ENCODE measurements around the gene SORCS1.
"Not testable (repeated sequence)": the region's sequence is repeated elsewhere in the genome, so short reads cannot be mapped to it uniquely, and the experiment has no call there.

The SORCS1 gene

GRCh38 chr10:106938513-106938912, 226.0 kb downstream of the SORCS1 start:
- DNase-seq, result no peak

DNA sequence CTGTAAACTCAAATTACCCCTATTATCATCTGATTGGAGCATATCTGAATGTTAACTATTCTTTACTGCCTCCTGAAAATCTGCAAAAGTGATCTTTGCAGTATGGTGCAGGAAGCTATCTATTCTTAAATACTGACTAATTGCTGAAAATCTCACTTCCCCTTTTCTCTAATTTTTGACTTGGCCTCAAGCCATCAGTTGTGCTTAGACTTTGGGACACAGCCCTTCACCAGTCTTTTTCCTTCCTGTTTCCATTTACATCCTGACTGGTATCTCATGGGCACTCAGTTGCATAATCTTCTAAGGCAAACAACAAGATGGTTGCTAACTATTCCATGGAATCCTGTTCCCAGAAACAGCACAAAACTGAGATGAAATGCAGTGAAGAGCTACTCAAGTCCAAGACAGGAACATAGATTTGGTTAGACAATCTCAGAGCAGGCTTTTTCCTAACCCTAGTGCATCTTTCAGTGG, 228.5 kb downstream of the SORCS1 start:
- DNase-seq, result no peak

- no peak for DNase-seq
Observed at GRCh38 chr10:106931853-106932249, 232.7 kb downstream of the SORCS1 start.

DNA sequence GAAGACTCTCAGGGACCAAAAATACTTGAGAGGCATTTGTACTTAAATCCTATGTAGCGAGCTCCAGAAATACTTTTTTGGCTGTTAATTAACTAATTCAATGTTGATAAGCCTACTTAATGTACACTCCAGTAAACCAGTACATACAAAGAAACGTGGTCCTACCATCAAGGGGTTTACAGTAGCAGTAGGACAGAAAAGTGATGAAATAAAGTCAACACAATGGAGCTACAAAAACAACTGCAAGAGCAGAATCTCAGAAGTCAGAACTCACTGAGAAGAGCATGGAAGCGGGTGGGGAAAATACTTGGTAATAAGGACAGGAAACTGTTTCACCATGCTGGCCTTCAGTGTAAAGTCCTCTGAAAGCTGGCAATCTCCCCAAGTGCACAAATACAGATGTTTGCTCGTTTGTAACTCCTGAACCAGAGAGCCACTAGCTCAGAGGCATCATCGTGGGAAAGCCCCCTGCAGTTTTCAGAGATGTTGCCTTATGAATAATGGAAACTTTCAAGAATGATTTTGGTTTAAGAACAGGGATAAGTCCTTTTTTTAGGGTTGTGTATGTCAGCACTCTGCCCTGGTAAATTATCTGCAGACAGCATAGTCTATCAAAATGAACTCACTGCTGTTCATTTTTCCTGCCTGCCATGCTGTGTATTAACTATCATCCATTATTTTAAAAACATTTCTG, 233.2 kb downstream of the SORCS1 start:
- no peak for DNase-seq

GRCh38 chr10:106930751-106931150, 233.8 kb downstream of the SORCS1 start:
- no peak for DNase-seq

DNA sequence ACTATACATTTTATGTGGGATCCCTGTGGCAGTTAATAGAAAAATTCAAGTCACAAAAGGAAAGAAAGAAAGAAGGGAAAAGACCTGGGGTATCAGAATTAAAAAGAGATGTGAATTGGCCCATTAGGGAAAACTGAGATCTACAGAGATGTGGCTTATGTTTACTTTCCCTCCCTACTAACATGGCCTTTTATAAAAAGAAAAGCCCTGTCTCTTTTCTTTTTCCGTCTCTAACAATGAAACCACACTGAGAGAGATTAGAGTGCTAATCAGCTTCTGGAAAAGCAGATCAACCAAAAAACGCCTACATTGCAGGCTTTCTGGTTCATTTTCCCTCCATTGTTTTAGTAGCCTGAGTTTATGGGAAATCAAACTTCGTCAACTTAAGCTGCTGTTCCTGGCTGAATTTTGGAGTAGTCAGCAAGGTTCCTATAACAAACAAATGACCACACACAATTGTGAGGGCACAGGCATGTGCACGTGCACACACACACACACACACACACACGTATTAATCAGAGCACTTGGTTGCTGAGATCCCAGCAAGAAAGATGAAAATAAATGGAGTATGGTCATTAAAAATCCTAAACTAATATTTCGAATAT, 235.1 kb downstream of the SORCS1 start:
- DNase-seq, result no peak

DNA sequence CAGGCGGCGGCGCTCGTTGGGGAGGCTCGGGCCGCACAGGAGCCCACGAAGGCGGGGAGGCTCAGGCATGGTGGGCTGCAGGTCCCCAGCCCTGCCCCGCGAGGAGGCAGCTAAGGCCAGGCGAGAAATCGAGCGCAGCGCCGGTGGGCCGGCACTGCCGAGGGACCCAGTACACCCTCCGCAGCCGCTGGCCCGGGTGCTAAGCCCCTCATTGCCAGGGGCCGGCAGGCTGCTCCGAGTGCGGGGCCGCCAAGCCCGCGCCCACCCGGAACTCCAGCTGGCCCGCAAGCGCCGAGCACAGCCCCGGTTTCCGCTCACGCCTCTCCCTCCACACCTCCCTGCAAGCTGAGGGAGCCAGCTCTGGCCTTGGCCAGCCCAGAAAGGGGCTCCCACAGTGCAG, 236.4 kb downstream of the SORCS1 start:
- DNase-seq, result not testable (repeated sequence)

DNA sequence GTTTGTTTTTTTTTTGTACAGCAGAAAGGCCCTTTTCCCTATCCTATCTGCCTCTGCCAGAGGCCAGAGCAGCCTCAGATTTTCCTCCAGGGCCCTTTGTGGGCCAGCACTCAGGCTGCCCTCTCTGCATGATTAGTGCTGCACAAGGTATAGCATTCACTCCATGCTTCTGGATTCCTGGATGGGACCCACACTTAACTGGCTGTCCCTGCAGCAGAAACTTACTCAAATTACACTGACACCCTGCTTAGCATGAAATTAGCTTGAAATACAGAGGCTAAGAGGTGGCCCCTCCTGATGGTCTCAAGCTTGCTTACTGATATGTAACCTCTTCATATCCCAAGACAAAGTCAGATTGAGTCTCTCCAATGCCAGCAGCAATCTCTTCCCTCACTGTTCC, 239.3 kb downstream of the SORCS1 start:
- DNase-seq, result no peak

DNA sequence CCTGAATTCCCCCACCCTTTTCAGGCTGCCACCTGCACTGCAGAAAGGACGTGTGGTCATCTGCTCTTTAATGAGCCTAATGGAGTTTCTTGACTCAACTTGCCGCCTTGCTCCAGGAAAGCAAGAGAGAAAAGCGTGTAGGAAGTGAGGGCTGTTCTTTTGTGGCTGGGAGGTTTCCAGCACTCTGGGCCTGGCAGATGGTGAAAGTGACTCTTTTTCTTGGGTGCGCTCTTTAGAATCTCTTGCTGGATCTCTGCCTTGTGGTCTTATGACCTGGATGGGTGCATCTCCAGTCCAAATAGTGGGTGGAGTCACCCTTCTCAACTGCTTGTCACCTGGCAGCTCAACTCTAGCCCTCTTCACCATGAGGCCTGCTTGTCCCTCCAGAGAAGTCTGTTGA, 244.0 kb downstream of the SORCS1 start:
- no peak for DNase-seq

DNA sequence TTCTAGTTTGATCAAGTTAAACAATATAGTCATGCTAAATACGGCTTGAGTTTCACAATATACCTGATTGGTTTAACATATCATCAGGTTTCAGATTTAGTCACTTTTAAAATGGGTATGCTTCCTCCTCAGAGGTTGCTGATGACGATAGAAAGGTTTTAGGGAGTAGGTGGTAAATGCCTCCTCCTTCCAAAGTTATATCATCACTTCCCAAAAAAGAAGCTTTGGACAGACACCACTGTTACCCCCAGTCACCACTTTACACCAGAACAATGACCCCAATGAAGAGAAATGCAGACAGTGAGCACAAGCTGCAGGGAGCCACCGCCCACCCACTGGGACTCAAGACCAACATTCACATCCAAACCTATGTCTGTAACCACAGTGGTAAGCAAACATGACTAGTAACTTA, 244.6 kb downstream of the SORCS1 start:
- DNase-seq, result no peak

- DNase-seq, result no peak
Observed at GRCh38 chr10:106917452-106918055, 247.0 kb downstream of the SORCS1 start.

GRCh38 chr10:106914016-106914415, 250.5 kb downstream of the SORCS1 start:
- DNase-seq, result no peak

DNA sequence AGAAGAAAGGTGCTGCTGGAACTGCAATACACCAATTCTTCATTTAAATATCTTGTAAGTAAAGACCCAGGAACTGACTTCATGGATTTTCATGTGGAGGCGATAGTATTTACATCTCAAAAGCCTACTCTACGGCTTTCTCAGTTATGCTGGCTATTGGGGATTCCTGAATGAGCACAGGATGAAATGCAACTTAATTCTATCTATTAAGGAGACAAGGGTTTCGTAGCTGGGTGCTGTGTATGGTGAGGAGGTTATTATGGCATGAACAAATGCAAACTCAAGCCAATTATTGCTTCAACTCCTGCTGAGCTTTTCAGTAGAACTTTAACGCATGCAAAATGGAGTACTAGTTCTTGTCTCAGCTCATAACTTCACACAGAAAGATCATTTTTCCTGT, 251.2 kb downstream of the SORCS1 start:
- no peak for DNase-seq

- DNase-seq, result no peak
Observed at GRCh38 chr10:106911096-106911495, 253.4 kb downstream of the SORCS1 start.

DNA sequence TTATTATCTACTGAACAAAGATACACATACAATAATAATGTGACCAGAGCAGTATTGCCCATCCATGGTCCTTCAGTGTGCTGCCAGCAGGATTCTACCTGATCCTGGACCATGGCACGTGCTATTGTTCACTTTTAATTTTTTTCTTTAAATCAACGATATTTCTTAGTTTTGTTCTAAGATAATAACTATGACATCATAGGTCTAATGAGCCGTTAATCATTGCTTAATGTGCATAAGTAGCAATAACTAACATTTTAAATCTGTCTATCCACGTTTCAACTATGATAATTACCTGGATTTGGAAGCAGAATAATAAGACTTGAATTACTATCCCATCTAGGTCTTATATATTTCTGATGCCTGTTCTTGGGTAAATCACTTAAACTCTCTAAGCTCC, 253.8 kb downstream of the SORCS1 start:
- DNase-seq, result no peak

DNA sequence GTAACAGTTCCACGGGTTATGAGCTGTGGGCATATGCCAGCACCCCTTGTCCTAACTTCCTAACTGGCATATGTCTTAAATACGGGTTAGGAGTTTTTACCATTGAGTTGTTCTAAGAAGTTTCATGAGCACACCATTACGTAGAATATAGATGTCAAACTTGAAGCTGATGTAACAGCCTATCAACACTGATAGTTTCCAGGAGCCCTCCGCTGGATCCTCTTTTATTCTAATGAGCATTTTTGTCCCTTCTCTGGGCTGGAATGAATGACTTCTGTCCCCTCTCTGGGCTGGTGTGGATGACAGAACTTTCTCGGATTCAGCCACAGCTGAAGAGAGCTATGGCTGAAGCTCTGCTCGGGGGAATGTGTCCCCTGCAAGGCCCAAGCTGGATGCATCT, 256.3 kb downstream of the SORCS1 start:
- no peak for DNase-seq

DNA sequence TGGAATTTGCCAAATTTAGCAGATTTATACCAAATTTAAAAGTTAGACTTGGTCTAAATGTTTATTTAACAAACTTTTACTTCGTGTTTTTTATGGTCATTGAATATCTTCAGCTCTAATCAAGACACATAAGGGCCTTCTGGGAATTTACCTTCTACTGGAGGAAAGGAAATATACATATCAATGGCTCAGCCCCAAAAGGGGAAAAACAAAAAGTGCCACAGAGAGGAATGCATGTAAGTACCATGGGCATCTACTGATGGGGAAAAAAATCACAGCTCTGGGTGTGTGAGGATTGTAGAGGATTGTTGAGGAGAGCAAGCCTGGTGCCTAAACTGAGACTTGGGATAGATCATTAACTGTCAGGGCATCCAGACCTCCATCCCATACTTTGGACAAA, 260.3 kb downstream of the SORCS1 start:
- DNase-seq, result no peak

DNA sequence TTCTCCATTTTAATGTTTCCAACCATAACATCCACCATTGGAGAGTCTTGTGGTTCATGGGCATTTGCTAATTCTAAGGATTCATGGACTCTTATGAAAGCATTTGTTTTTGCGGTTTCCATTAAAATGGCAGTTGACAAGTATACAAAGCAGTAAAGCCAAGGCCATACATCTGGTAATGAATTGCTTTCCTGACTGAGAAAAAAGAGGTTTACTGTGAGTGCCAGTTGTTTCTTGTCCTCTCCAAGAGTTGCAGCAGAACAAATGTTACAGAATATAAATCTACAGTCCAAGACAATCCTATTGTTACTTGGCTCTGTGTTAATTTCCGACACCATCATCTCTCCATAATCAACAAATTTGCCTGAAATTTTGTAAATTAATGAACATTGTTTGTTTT, 261.3 kb downstream of the SORCS1 start:
- DNase-seq, result no peak

DNA sequence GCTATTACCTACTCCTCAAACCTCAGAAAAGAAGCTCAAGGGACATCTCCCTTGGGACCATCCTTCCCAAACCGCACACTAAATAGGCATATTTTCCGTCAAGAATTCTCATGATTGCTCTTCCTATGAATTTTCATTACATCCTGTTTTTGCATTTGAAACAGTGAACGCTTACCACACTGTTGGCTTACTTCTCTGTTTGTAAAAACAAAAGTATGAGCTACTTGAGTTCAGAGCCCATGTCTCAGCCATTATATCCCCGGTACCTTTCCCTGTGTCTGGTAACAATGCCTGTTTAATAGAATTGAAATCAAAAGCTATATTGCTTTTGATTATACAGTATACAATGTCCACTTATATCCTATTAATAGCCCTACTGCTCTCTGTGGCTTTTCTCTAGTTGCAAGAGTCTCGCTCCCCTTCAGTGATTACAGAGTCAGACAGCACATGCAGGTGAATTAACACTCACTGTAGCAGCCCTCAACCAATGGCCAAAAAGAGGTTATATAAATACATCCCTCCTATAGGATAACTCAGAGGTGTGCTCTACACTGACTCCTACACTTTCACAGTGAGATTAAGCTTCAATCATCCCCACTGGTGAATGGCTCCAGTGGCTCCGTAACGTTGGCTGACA, 264.4 kb downstream of the SORCS1 start:
- no peak for DNase-seq

DNA sequence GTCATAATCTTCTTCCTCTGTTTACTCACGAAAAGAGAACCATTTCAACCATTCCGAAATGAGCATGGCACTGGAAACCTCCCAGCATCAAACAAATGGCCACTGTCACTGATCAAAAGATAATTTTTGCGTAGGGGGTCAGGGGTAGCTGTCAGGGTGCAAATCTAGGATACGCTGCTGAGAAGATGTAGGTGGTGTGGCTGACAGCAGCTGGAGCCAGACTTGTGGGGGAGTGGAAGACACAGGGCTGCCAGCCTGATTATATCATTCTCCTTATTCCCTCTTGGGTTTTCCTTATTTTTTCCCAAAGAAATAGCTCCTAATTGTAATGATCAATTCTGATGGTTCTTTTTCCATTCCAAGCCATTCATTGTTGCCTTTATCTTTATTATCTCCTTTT, 266.1 kb downstream of the SORCS1 start:
- DNase-seq, result no peak

GRCh38 chr10:106897719-106898118, 266.8 kb downstream of the SORCS1 start:
- no peak for DNase-seq

GRCh38 chr10:106894692-106895091, 269.8 kb downstream of the SORCS1 start:
- DNase-seq, result no peak

DNA sequence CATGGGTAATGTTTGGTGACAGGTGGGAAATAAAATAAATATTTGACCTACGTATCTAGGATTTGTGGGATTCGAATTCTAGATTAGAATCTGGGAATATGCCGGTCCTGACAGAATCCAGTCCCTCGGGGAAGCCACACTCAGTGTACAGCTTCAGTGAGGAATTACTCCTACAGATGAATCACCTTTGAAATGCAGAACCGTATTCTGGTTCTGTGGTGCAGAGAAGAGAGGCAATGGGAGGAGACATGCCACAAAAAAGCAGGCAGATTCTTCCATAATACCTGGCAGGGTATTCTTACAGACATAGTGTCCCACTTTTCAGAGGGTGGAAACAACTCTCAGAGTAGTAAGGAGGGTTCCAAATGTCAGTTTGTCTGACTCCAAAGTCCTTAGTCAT, 286.9 kb downstream of the SORCS1 start:
- no peak for DNase-seq

DNA sequence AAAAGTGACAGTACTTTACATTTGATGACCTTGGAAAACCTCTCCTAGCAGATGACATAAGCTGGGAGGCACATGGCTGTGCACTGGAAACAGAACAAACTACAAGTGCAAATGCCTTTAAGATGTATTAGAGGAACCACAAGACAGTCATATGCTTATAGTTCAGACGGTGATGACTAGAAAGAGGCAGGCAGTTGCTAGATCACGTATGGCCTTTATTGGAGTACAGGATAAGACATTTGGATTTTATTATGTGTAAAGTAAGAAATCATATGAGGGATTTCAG, 290.0 kb downstream of the SORCS1 start:
- no peak for DNase-seq

Measured in NCI-H2081 treated with DMSO at 0.1 percent for 48 hours (cell line).